ENCODE measurements around the gene GID8. TPM values are rescaled to one million over a fixed set of nuclear protein-coding genes. Genes with fewer than 3 reads are reported as not detected.

Gene GID8
- total and polyA plus RNA-seq, 2 of the 13 experiments (the other 11 are each of a cell fraction or from before 2014, with no cell fraction given) = 39.6 to 59.8 TPM

DNA sequence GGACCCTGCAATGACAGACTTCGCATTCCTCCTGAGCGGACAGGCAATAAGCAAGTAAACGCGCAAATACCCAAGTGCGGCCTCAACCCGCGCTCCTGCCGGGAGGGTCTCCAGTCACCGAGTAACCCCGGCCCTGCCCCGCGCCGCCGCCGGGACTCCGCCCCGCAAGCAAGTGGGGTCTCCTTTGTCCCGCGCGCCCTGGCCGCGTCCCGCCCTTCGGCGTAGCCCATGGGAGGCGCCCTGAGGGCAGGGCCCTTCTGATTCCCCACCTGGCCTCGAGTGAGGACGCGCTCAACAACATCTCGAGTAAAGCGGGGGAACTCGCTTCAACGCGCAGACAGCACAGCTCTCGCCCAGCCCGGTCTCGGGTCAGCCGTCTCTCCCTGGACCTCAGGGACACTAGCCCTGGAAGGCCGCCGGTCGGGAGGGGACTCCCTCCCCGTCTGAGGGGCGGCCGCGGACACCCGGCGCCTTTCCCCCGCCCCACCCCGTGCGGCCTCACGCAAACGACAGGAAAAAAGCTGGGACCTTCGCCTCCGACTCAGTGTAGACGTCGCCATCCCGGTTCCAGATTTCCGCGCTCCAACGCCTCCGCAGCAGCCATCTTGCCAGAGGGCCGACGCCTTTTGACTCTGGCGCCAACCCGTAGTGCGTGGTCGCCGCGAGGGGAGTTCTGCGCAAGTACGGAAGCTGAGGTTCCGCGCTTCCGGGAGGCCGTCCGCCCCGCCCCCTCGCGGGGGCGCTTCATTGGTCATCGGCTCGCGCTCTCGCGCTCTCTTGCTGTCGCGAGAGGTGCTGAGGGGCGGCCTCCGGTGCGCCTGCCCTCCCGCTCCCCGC lies 461 bp upstream of the GID8 start (continued):
- TF ChIP-seq ZNF292 (CRISPR knock-in tag; IDR thresholded peaks at IDR 0.05; ENCODE audit: borderline replicate concordance, low read depth) (peak; percentile 18; the same call in 1 of the 2 replicates), HNF4G (IDR thresholded peaks at IDR 0.05; ENCODE audit: borderline replicate concordance, low read depth, low read length) (no peak), HNF4G (CRISPR knock-in tag; IDR thresholded peaks at IDR 0.05; ENCODE audit: borderline replicate concordance, low read depth) (peak; percentile 33; the same call in 1 of the 2 replicates), AHDC1 (CRISPR knock-in tag; IDR thresholded peaks at IDR 0.05; ENCODE audit: borderline replicate concordance) (0 out of 2 replicates have a peak, but pooled peaks have one; percentile 35), HINFP (CRISPR knock-in tag; IDR thresholded peaks at IDR 0.05; ENCODE audit: low read depth) (peak; percentile 95), LCORL (IDR thresholded peaks at IDR 0.05) (no peak), LCORL (CRISPR knock-in tag; IDR thresholded peaks at IDR 0.05) (peak; percentile 71), MLLT10 (CRISPR knock-in tag; IDR thresholded peaks at IDR 0.05) (peak; percentile 94), ZNF850 (CRISPR knock-in tag; conservative IDR thresholded peaks at IDR 0.05) (peak; percentile 75; the same call in 1 of the 2 replicates), ZFX (CRISPR knock-in tag; IDR thresholded peaks at IDR 0.05; ENCODE audit: low read depth) (peak; percentile 98), ZNF563 (CRISPR knock-in tag; IDR thresholded peaks at IDR 0.05) (peak; percentile 95), MXD4 (CRISPR knock-in tag; IDR thresholded peaks at IDR 0.05) (peak; percentile 96), ZSCAN21 (CRISPR knock-in tag; IDR thresholded peaks at IDR 0.05; ENCODE audit: borderline replicate concordance) (peak; percentile 58), XBP1 (CRISPR knock-in tag; IDR thresholded peaks at IDR 0.05) (0 out of 2 replicates have a peak, but pooled peaks have one; percentile 51), ZNF768 (CRISPR knock-in tag; IDR thresholded peaks at IDR 0.05) (peak; percentile 84; the same call in 1 of the 2 replicates), ISL2 (CRISPR knock-in tag; IDR thresholded peaks at IDR 0.05) (peak; percentile 81), TGIF2 (CRISPR knock-in tag; IDR thresholded peaks at IDR 0.05) (peak; percentile 92; the same call in 1 of the 2 replicates), ZNF234 (CRISPR knock-in tag; conservative IDR thresholded peaks at IDR 0.05) (peak; percentile 92; the same call in 1 of the 2 replicates)
- TF ChIP-seq, protein P1, sequence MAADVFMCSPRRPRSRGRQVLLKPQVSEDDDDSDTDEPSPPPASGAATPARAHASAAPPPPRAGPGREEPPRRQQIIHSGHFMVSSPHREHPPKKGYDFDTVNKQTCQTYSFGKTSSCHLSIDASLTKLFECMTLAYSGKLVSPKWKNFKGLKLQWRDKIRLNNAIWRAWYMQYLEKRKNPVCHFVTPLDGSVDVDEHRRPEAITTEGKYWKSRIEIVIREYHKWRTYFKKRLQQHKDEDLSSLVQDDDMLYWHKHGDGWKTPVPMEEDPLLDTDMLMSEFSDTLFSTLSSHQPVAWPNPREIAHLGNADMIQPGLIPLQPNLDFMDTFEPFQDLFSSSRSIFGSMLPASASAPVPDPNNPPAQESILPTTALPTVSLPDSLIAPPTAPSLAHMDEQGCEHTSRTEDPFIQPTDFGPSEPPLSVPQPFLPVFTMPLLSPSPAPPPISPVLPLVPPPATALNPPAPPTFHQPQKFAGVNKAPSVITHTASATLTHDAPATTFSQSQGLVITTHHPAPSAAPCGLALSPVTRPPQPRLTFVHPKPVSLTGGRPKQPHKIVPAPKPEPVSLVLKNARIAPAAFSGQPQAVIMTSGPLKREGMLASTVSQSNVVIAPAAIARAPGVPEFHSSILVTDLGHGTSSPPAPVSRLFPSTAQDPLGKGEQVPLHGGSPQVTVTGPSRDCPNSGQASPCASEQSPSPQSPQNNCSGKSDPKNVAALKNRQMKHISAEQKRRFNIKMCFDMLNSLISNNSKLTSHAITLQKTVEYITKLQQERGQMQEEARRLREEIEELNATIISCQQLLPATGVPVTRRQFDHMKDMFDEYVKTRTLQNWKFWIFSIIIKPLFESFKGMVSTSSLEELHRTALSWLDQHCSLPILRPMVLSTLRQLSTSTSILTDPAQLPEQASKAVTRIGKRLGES (CRISPR knock-in tag; IDR thresholded peaks at IDR 0.05; ENCODE audit: borderline replicate concordance) = peak; percentile 69; the same call in 1 of the 2 replicates
